GM10847 (cell line): ENCODE results near the gene UIMC1.

ENCODE experiments used
- POLR2A ChIP-seq: IDR thresholded peaks from 2 replicates; pipeline ENCODE4 v1.6.1; 2011; ENCODE audit not compliant: insufficient read length; ENCODE audit errors: extremely low read depth

The UIMC1 gene

DNA sequence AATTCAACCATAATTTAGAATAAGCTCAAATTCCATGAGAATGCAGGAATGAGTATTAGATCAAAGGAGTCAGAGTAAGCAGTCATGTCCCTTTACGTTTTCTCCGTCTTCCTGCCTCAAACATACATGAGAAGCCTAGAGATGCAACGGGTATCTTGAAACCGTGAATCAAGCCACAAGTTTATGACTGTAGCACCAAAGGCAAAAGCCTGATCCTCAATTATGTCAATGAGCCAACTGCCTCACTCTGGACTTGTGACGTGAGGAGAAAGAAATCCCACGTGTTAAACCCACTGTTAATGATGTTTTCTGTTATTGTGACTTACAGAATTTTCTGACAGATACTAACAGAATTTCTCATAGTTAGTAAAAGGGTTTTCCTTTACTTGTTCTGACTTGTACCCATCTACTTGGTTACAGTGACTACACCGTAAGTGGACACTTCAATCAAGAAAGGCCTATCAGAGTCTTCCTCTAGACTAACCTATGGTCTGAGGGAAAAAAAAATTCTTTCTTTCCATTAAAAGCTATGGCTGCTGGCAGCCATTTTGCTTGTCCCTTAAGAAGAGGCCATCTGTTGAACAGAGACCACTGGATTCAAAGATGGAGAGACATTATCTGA is 72.2 kb downstream of the UIMC1 start:
- no peak for TF ChIP-seq POLR2A

DNA sequence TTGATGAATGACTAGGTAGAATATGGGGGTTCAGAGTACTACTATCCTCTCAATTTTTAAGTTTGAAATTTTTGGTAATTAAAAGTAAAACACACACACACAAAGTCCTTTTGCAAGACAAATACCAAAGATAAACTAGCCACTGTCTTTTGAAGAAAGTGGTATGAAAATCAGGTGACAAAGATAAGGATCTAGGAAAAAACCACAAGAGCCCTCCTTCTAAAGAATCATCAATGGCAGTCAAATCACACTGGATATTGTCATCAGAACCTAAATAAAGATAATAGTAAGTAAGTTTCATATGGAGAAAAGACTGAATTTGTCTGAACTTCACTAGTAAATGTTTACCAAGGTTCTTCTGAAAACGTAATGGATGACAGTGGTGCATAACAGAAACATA is 76.9 kb downstream of the UIMC1 start:
- no peak for TF ChIP-seq POLR2A

DNA sequence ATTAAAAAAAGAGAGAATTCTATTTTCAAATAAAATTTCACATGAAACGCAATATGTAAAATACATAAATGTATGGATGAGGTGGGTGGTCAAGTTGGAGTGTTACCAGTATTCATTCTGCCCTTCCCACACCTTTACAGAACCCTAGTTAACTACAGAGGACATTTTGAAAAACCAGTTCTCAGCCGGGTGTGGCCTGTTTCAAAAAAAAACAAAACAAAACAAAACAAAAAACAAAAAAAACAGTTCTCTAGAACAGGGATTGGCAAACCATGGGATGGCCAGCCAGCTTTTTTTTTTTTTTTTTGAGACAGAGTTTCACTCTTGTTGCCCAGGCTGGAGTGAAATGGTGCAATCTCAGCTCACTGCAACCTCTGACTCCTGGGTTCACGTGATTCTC is 79.0 kb downstream of the UIMC1 start:
- no peak for TF ChIP-seq POLR2A

DNA sequence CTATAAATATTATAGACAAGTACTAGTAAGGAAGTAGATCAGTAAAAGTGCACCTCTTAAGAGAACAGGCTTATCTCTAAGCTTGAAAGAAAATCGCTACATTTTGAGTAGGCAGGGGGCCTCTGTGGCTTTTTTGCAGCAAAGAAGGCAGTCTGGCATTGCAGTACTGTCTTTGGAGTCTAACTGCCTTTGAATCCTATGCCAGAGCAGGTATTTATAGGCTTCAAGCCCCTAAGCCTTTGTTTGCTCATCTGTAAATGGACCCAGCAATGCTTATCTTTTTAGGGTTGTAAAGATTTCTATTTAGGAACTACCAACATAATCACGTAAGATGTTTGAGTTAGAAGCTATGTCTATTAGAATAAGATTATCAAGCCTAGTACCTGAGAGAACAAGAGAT is 83.8 kb downstream of the UIMC1 start:
- TF ChIP-seq POLR2A, result no peak

DNA sequence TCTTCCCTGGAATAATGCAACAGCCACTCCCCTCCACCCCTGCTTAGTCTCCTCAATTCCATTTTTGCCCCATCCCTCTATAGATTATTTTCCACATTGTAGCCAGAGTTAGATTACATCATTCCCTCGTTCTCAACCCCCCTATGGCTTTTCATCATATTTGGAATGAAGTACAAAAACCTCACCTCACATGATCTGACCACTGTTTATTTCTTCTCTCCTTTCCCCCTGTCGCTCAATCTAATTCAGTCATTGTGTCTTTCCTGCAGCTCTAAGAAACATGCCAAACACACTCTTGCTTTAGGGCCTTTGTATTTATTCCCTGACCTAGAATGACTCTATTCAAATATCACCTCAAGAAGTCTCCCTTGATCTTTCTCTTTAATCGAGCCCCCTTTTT is 84.9 kb downstream of the UIMC1 start:
- no peak for TF ChIP-seq POLR2A

DNA sequence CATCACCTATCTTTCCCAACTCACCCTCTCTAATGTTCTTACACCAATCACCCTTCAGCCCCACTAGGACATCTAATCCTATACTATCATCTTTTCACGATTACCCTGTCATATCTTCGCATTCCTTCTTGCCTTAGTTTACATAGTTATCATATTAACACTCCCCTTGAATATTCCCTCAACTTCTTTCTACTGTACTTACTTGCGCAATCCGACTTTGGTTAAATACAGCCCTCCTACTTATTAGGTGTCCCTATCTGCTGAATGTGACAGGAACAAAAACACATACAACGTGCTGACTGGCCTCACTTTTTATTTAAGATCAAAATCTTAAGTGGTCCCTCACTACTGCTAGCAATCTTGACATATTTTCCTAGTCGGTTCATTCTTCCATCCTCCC is 88.0 kb downstream of the UIMC1 start:
- no peak for TF ChIP-seq POLR2A

DNA sequence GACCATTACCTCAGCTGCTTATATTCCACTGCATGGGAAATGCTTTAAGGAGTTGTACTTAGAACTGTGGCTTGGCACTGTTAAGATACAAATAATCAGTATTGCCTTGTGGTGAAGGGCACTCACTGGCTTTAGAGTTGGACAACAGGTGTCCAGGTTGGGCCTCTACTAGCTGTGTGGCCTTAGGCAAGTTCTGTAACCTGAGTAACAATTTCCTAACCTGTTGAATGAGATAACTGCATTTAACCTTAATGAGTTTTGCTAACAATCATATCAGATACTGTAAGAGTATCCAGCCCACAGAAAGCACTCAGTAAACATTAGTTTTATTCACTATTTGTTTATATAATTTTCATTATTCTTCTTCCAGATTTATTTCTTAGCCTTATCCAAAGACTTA is 90.2 kb downstream of the UIMC1 start:
- TF ChIP-seq POLR2A, result no peak

DNA sequence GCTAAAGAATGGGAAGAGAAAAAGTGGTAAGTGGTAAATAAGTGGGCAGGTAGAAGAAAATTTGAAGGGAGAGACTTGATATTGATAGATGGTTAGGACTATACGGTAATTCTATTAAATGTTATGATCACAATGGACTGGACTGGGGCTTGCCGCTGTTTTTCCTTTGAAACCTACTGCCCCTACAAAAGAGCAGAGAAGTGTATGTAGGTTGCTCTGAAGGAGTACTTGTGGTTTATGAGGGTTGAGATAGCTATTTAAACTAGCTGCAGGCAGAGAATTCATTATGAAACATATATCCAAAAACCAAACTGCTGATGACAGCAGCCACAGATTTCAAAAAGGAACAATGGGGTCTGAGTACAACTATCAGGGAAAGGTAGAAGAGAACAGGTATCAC is 90.7 kb downstream of the UIMC1 start:
- no peak for TF ChIP-seq POLR2A

DNA sequence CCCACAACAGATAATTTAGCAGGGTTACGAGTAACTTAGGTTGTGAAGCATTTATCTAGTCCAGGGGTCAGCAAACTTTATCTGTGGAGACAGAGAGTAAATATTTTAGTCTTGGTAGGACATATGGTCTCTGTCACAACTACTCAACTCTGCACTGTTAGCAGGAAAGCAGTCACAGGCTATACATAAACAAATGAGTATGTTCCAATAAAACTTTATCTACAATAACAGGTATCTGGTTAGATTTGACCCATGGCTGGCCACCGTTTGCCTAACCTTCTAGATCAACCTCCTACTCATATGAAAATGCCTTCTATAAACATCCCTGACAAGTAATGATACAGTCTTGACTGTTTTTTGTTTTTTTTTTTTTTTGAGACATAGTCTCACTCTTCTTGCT is 94.5 kb downstream of the UIMC1 start:
- no peak for TF ChIP-seq POLR2A

DNA sequence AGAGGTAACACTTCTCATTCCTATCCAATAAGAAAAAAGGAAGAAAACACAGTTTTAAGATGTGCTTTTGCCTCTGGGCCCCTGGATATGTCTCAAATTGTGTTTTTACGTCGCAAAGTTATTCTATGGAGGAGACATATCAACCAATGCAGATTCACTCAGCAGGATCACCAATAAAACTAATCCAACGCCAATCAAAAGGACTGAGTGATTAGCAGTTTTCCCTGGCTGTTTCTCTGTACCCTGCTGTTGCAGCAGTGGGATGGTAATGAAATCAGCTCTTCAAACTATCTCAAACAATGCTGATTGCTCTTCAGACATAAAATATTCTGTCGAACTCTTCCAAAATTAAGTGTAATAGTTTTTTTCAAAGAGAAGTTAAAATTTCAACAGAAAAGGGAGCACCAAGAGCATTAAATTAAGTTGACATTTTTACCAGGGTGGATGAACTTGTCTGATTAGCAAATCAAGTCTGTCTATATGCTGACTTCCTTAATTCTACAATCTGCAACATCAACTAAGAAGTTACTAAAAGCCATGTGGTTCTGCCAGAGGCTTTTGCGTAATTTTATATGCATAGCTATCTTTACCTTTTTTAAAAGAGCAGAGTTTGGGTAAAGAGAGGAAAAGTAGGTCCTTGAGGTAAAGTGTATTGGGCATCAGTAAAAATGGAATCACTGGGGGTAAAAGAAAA is 97.8 kb downstream of the UIMC1 start:
- no peak for TF ChIP-seq POLR2A

DNA sequence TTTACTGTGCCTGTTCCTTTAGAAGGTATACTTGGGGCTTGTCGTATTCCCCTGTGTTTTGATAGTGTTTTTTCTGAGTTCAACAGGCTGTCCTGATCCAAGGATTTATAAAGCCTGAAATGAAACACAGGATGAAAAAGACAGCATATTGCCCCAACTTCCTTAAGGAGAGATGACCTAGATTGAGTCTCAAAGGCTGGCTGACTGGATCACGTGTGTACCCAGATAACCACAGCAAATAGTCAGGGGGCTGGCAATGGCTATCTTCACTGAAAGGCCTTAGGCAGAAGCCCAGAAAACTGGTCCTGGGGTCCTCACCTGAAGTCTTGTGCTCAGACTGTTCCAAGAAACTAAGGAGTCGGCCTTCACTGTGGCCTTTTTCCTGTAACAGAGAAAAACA is 99.8 kb downstream of the UIMC1 start:
- TF ChIP-seq POLR2A, result no peak

DNA sequence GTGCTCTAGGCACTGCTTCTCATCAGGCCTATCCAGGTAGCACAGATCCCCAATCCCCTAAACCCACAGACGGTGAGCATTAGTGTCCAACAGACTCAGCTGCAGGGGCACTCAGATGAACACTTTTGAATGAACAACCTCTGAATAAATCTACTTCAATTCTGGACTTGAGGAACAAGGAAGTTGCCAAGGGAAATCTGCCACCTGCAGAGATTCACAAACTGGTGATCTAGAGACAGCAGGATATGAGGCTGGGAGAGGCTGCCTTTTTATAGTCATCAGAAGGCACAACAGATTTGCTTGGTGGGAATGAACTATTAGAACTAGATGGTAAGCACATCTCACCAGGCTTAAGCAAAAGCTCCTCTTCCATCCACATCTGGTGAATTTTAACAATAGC is 100.5 kb downstream of the UIMC1 start:
- TF ChIP-seq POLR2A, result no peak

DNA sequence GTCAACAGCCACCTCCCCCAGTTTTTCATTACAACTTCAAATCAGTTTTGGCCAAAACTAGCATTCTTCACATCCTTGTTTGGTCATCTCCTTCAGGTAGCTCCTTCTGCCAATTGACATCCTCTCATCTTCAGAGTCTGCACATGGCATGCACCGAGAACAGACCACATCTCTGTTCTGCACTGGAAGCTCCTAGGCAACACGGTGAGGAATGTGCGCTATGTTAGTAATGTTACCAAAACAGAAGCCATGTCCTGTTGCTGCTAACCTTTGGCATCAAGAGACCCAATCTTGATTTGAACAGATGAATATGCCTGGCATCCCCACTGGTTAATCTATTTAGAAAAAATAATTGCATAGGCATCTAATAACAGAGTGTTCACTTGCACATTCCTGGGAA is 102.3 kb downstream of the UIMC1 start:
- no peak for TF ChIP-seq POLR2A

DNA sequence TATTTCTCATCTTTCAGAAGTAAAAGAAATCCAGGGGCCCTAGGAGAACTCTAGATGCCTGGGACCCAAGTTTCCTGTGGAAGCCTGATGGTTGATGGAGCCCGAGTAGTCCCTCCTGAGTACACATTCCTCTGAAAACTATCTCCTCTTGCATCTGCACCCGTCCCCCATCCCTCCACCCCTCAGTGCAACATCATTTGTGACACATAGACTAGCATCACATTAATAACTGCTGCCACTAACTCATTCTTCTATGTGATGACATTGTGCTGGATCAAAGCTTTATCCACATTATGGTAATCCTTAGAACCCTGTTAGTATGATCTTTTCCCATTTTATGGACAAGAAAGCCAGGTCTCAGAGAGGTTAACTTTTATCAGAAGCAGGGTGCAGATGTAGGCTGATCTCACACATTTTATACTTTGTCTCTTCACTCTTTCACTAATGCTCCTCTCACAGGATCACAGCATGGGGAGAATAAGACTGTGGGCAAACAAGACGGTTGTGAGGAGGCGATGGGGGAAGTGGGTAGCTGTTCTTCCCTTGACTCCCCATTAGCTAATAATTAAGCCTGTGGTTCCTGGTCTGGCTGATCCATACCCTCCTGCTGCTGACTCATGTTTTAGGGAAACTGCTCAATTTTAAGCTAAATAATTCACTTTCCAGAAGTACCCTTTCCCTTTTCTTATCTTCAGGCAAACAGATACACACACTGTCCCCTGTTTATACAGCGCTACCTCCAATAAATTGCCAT is 103.5 kb downstream of the UIMC1 start:
- no peak for TF ChIP-seq POLR2A

DNA sequence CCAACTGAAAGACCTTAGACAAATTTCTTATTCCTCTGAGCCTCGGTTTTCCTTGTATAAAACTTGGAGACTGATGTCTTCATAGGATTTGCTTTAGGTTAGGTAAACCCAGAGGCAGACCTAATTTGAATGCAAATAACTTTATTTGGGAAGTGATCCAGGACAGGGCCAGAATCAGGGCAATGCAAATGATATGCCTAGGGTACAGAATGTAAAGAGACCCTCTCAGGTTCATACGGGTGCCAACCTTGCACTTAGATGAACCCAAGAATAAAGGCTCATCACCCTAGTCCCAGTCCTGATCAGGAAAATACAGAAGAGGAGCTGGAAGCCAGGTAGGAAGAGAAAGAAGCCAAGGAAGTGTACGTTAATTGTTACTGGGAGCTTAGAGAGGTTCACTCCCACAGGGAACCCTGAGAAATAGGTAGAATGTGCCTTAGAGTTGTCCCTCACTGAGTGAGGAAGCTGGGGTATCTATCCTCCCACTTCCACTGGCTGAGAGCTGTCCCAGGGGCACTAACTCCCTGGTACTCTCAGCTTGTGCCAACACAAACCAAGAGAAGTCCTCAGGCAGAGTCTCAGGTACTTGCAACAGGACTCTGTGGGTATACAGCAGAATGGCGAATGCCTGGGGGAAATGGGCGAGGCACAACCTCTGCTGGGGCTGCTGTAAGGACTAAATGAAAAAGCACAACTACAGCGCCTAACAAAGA is 104.3 kb downstream of the UIMC1 start:
- no peak for TF ChIP-seq POLR2A
